ENCODE measurements around the gene GCSAML.
"Not testable (repeated sequence)": the region's sequence is repeated elsewhere in the genome, so short reads cannot be mapped to it uniquely, and the experiment has no call there.

The GCSAML gene

GRCh38 chr1:247548769-247549182, at the start of gene GCSAML:
GCSAML (plus strand) TSS chr1:247549134; CDS start chr1:247549192, 58 bp downstream.
- no peak for DNase-seq

GRCh38 chr1:247500865-247501264, 48.1 kb upstream of the GCSAML start:
- DNase-seq: no peak

- DNase-seq: no peak
Measured at GRCh38 chr1:247506831-247507230, 42.1 kb upstream of the GCSAML start.

GRCh38 chr1:247517795-247518612, 30.9 kb upstream of the GCSAML start:
- no peak for DNase-seq

GRCh38 chr1:247518613-247518891, 30.4 kb upstream of the GCSAML start:
- DNase-seq: no peak

GRCh38 chr1:247521886-247522285, 27.0 kb upstream of the GCSAML start:
- DNase-seq: not testable (repeated sequence)

GRCh38 chr1:247528812-247529474, 20.0 kb upstream of the GCSAML start:
- DNase-seq: no peak

- no peak for DNase-seq
Measured at GRCh38 chr1:247529771-247530355, 19.1 kb upstream of the GCSAML start.

- DNase-seq: no peak
Measured at GRCh38 chr1:247530785-247531184, 18.1 kb upstream of the GCSAML start.

- no peak for DNase-seq
Measured at GRCh38 chr1:247531937-247532336, 17.0 kb upstream of the GCSAML start.

- DNase-seq: no peak
Measured at GRCh38 chr1:247535402-247535801, 13.5 kb upstream of the GCSAML start.

- DNase-seq: no peak
Measured at GRCh38 chr1:247536340-247536739, 12.6 kb upstream of the GCSAML start, which contains the start of gene OR2C3. OR2C3 (minus strand) TSS chr1:247536440; CDS start chr1:247532511, 3,929 bp downstream.

GRCh38 chr1:247538561-247538960, 10.4 kb upstream of the GCSAML start:
- DNase-seq: no peak

- no peak for DNase-seq
Measured at GRCh38 chr1:247539215-247539614, 9.7 kb upstream of the GCSAML start.

GRCh38 chr1:247540581-247540980, 8.4 kb upstream of the GCSAML start:
- no peak for DNase-seq

GRCh38 chr1:247542811-247543210, 6.1 kb upstream of the GCSAML start:
- DNase-seq: no peak

GRCh38 chr1:247548092-247548491, 842 bp upstream of the GCSAML start:
- DNase-seq: no peak

GRCh38 chr1:247551721-247552120, 2.8 kb downstream of the GCSAML start:
- no peak for DNase-seq

- DNase-seq: no peak
Measured at GRCh38 chr1:247552231-247552630, 3.3 kb downstream of the GCSAML start.

GRCh38 chr1:247557926-247558674, 9.2 kb downstream of the GCSAML start:
- DNase-seq: no peak

GRCh38 chr1:247561711-247562110, 12.8 kb downstream of the GCSAML start:
- no peak for DNase-seq

- no peak for DNase-seq
Measured at GRCh38 chr1:247562198-247562597, 13.3 kb downstream of the GCSAML start.

- no peak for DNase-seq
Measured at GRCh38 chr1:247574236-247574635, 25.3 kb downstream of the GCSAML start.

Measured in NCI-H510A (cell line).